ENCODE measurements around the gene NAALADL2. TPM values are rescaled to one million over a fixed set of nuclear protein-coding genes. Genes with fewer than 3 reads are reported as not detected.

Gene NAALADL2
- total RNA-seq, 1 donor from 2014 or later = not detected

GRCh38 chr3:174884776-174885568 lies 25.8 kb downstream of the NAALADL2 start:
- intact Hi-C loops (cut with micrococcal nuclease) = no loop called here

- intact Hi-C loops (cut with micrococcal nuclease) = no loop called here
Observed at GRCh38 chr3:174891524-174892203, 32.5 kb downstream of the NAALADL2 start.

GRCh38 chr3:174907027-174907426 lies 47.9 kb downstream of the NAALADL2 start:
- intact Hi-C loops (cut with micrococcal nuclease) = no loop called here

- intact Hi-C loops (cut with micrococcal nuclease) = no loop called here
Observed at GRCh38 chr3:174907628-174908407, 48.7 kb downstream of the NAALADL2 start.

- intact Hi-C loops (cut with micrococcal nuclease) = no loop called here
Observed at GRCh38 chr3:174931473-174932353, 72.6 kb downstream of the NAALADL2 start.

GRCh38 chr3:174936590-174936989 lies 77.5 kb downstream of the NAALADL2 start:
- intact Hi-C loops (cut with micrococcal nuclease) = no loop called here

- intact Hi-C loops (cut with micrococcal nuclease) = no loop called here
Observed at GRCh38 chr3:174937478-174937877, 78.3 kb downstream of the NAALADL2 start.

GRCh38 chr3:174938102-174938501 lies 79.0 kb downstream of the NAALADL2 start:
- intact Hi-C loops (cut with micrococcal nuclease) = no loop called here

GRCh38 chr3:174940151-174940550 lies 81.0 kb downstream of the NAALADL2 start:
- intact Hi-C loops (cut with micrococcal nuclease) = no loop called here

- intact Hi-C loops (cut with micrococcal nuclease) = no loop called here
Observed at GRCh38 chr3:174945276-174945675, 86.1 kb downstream of the NAALADL2 start.

- intact Hi-C loops (cut with micrococcal nuclease) = no loop called here
Observed at GRCh38 chr3:174945951-174946350, 86.8 kb downstream of the NAALADL2 start.

- intact Hi-C loops (cut with micrococcal nuclease) = no loop called here
Observed at GRCh38 chr3:174949523-174949922, 90.4 kb downstream of the NAALADL2 start.

- intact Hi-C loops (cut with micrococcal nuclease) = no loop called here
Observed at GRCh38 chr3:174951034-174951433, 91.9 kb downstream of the NAALADL2 start.

GRCh38 chr3:174951498-174952005 lies 92.4 kb downstream of the NAALADL2 start:
- intact Hi-C loops (cut with micrococcal nuclease) = no loop called here

GRCh38 chr3:174953068-174953467 lies 93.9 kb downstream of the NAALADL2 start:
- intact Hi-C loops (cut with micrococcal nuclease) = no loop called here

- intact Hi-C loops (cut with micrococcal nuclease) = no loop called here
Observed at GRCh38 chr3:174955513-174956016, 96.4 kb downstream of the NAALADL2 start.

- intact Hi-C loops (cut with micrococcal nuclease) = no loop called here
Observed at GRCh38 chr3:174957081-174957480, 97.9 kb downstream of the NAALADL2 start.

GRCh38 chr3:174957551-174958001 lies 98.4 kb downstream of the NAALADL2 start:
- intact Hi-C loops (cut with micrococcal nuclease) = no loop called here

- intact Hi-C loops (cut with micrococcal nuclease) = no loop called here
Observed at GRCh38 chr3:174958671-174959328, 99.7 kb downstream of the NAALADL2 start.

- intact Hi-C loops (cut with micrococcal nuclease) = no loop called here
Observed at GRCh38 chr3:174959556-174960065, 100.5 kb downstream of the NAALADL2 start.

All from T-helper 2 cell treated with Interferon-gamma antibody and Interleukin-4, amounts not matched to agents 100 ng/mL and 5 ng/mL, for 36 hours (primary cell).